Esophagus muscularis mucosa (tissue), 4 donors: ENCODE results near the gene GSTK1. TPM values are rescaled to one million over a fixed set of nuclear protein-coding genes. Genes with fewer than 3 reads are reported as not detected.

ENCODE experiments used
- DNase-seq: peaks from one replicate; pipeline ENCODE4 v3.0.0-alpha.2; 2017; ENCODE audit errors: extremely low spot score
- H3K27ac ChIP-seq, 4 donors: fragments of 200-600 bp; sonication (generic); replicated peaks in 1 of 4; 1 replicate in 3 of 4; 2 replicates in 1 of 4; pipeline ENCODE4 v1.5.1; 2016 to 2019; ENCODE audit warnings: mild to moderate bottlenecking in 1 of 4
- H3K27me3 ChIP-seq, 4 donors: fragments of 200-600 bp; sonication (generic); one replicate each; pipeline versions ENCODE4 v1.5.1 to v1.6.0; 2016 to 2019
- H3K36me3 ChIP-seq, 4 donors: fragments of 200-600 bp; sonication (generic); one replicate each; pipeline ENCODE4 v1.5.1; 2016 to 2019
- H3K4me1 ChIP-seq, 4 donors: fragments of 200-600 bp; sonication (generic); one replicate each; pipeline ENCODE4 v1.5.1; 2016 to 2019
- H3K4me3 ChIP-seq, 4 donors: fragments of 200-600 bp; sonication (generic); 1 replicate in 2 of 4; 2 replicates in 2 of 4; pipeline ENCODE4 v1.5.1; 2016 to 2019; ENCODE audit warnings: mild to moderate bottlenecking in 4 of 4, moderate library complexity in 1 of 4
- H3K9me3 ChIP-seq, 4 donors: fragments of 200-600 bp; sonication (generic); 1 replicate in 3 of 4; 2 replicates in 1 of 4; pipeline ENCODE4 v1.5.1; 2016 to 2019
- CTCF ChIP-seq, 3 experiments: fragments of 200-600 bp in 2 of 3; fragments of 450-650 bp in 1 of 3; sonication (generic) in 2 of 3; IDR thresholded peaks; one replicate each; pipeline ENCODE4 v1.5.1; 2017 to 2019; ENCODE audit warnings: antibody characterized with exemption in 3 of 3, mild to moderate bottlenecking in 2 of 3, moderate library complexity in 1 of 3
- EP300 ChIP-seq: sonication (generic); formaldehyde crosslinking; IDR thresholded peaks from one replicate; pipeline ENCODE4 v1.6.1; 2017; ENCODE audit warnings: antibody characterized with exemption
- POLR2A ChIP-seq: fragments of 450-650 bp; IDR thresholded peaks from one replicate; pipeline ENCODE4 v1.6.1; 2017; ENCODE audit warnings: antibody characterized with exemption, moderate library complexity, mild to moderate bottlenecking, low read depth
- POLR2AphosphoS5 ChIP-seq, 2 donors: sonication (generic); formaldehyde crosslinking; IDR thresholded peaks; one replicate each; pipeline ENCODE4 v1.6.1; 2017; ENCODE audit warnings: antibody characterized with exemption in 2 of 2
- WGBS: methylation state at CpG from one replicate; pipeline ENCODE4 v1.1.5; 2018; 5-methylcytosine and 5-hydroxymethylcytosine counted together
- intact Hi-C: fragments of 100-400 bp; cut with DNase I; formaldehyde crosslinking; loops from one replicate; pipeline ENCODE4 v1.15.1; 2023
- total RNA-seq, 4 donors: library from RNA; depleted of rRNA; stranded (reverse); fragments of >200 nt; gene quantifications; one replicate each; pipeline versions ENCODE4 v1.1.0 to v1.2.1, GENCODE V29; 2016

GSTK1 gene
- total RNA-seq, 4 donors from 2014 or later, result 91.8 to 123 (median 110) TPM

DNA sequence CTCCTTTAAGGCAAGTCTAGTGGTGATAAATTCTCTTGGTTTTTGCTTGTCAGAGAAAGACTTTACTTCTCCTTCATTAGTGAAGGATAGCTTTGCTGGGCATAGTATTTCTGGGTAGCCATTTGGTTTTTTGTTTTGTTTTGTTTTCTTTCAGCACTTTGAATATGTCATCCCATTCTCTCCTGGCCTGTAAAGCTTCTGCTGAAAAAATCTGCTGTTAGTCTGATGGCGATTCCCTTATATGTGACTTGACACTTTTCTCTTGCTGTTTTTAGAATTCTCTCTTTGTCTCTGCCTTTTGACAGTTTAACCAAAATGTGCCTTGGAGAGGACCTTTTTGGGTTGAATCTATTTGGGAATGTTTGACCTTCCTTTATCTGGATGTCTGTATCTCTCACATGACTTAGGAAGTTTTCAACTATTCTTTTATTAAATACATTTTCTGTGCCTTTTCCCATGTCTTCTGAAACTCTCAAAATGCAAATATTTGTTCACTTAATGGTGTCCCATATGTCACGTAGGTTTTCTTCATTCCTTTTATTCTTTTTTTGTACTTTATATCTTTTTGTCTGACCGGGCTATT lies 26.7 kb upstream of the GSTK1 start:
- Histone ChIP-seq H3K27me3 (no peaks in the 10 kb centered on the region), H3K4me3 (no peak overlapping the region), H3K36me3 (no peaks in the 10 kb centered on the region), H3K4me1 (peaks cover 0 to 5% (median 3%) of the 10 kb centered on the region in 4 donors), H3K27ac (no peak overlapping the region), H3K9me3 (peaks cover 0 to 25% (median 9%) of the 10 kb centered on the region in 4 donors)
- WGBS, result 84% methylated on average over 3 of the region's 3 CpGs
- DNase-seq, result no peak
- intact Hi-C loops, result no loop called here
- TF ChIP-seq POLR2A, result no peak
- no peak for TF ChIP-seq EP300
- no peak for TF ChIP-seq POLR2AphosphoS5 (IDR thresholded peaks at IDR 0.05)
- no peak for TF ChIP-seq CTCF (IDR thresholded peaks at IDR 0.05)

GRCh38 chr7:143237366-143237765 lies 25.9 kb upstream of the GSTK1 start:
- Histone ChIP-seq H3K27me3 (no peaks in the 10 kb centered on the region), H3K4me3 (no peak overlapping the region), H3K27ac (no peak overlapping the region), H3K4me1 (peaks cover 0 to 5% (median 3%) of the 10 kb centered on the region in 4 donors), H3K36me3 (no peaks in the 10 kb centered on the region), H3K9me3 (peaks cover 0 to 25% (median 9%) of the 10 kb centered on the region in 4 donors)
- intact Hi-C loops, result no loop called here
- DNase-seq, result no peak
- no peak for TF ChIP-seq POLR2A
- no peak for TF ChIP-seq POLR2AphosphoS5 (IDR thresholded peaks at IDR 0.05)
- no peak for TF ChIP-seq CTCF (IDR thresholded peaks at IDR 0.05)
- TF ChIP-seq EP300, result no peak

DNA sequence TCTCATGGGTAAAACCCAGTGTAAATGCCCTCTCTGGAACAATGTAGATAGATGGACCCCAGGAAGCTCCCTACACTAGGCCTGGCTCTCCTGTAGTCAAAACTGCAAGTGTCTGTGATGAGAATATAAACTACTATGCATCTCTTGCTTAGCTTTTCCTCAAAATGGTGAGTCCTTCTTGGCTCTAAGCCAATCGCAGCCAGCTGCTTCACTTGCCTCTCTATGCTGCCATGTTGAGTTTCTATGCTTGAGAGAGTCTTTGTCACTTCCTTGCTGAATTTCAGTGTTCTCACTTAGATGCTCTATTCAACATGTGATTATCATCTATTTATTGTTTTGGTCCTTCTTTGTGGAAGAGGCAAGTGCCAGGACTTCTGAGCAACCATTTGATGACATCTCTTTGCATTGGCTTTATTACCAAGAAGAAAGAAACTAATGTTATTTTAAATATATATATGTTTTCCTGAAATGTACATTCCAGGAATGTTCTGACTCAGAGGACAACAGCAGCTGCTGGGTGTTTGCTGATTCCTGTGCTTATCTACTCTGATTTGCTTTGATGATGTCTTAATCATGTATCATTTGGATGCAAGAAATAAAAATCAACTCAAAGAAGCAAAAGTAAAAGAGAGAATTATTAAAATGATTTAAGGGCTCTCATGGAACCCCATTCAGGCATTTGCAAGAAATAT lies 24.8 kb upstream of the GSTK1 start:
- intact Hi-C loops, result loop anchor here (2.0 kb wide), 1 partner anchor 68 kb away; no protein-coding TSS in a partner anchor

GRCh38 chr7:143239813-143240212 lies 23.4 kb upstream of the GSTK1 start:
- no peaks in the 10 kb centered on the region for H3K36me3 ChIP-seq
- no peak overlapping the region for H3K4me3 ChIP-seq
- intact Hi-C loops, result loop anchor here (1.0 to 2.0 kb wide), 2 partner anchors 67 to 176 kb away; no protein-coding TSS in a partner anchor
- peaks cover 0 to 18% (median 9%) of the 10 kb centered on the region in 4 donors for H3K9me3 ChIP-seq
- H3K27ac ChIP-seq, result no peak overlapping the region
- TF ChIP-seq EP300 (no peak), POLR2A (no peak), POLR2AphosphoS5 (IDR thresholded peaks at IDR 0.05) (no peak), CTCF (IDR thresholded peaks at IDR 0.05) (no peak)
- H3K27me3 ChIP-seq, result no peaks in the 10 kb centered on the region
- peaks cover 0 to 5% (median 3%) of the 10 kb centered on the region in 4 donors for H3K4me1 ChIP-seq
- no peak for DNase-seq

More for the DNA sequence above, 24.8 kb upstream of the GSTK1 start:
- Histone ChIP-seq H3K36me3 (no peaks in the 10 kb centered on the region), H3K27ac (no peak overlapping the region), H3K4me3 (no peak overlapping the region), H3K27me3 (no peaks in the 10 kb centered on the region), H3K4me1 (peaks cover 0 to 5% (median 3%) of the 10 kb centered on the region in 4 donors), H3K9me3 (peaks cover 0 to 18% (median 9%) of the 10 kb centered on the region in 4 donors)
- TF ChIP-seq CTCF (IDR thresholded peaks at IDR 0.05) (no peak), EP300 (no peak), POLR2AphosphoS5 (IDR thresholded peaks at IDR 0.05) (no peak), POLR2A (no peak)
- 78% methylated on average over 1 of the region's 1 CpG for WGBS
- no peak for DNase-seq
